B cell (primary cell): Measurements from ENCODE around the gene NANOS2. TPM values are rescaled to one million over a fixed set of nuclear protein-coding genes. Genes with fewer than 3 reads are reported as not detected.

Experiments
- ATAC-seq: fragments of 200-7000 bp; cut with Tn5 transposase; one replicate; pipeline ENCODE4 v1.10.0; 2021; ENCODE audit warnings: low read depth, mild to moderate bottlenecking, moderate number of reproducible peaks, moderate library complexity
- CTCF ChIA-PET: fragments of 350-600 bp; sonication (Branson Sonifier 250); formaldehyde crosslinking; loops from one replicate; lab custom pipeline; 2021; ENCODE audit warnings: antibody characterized with exemption, inconsistent platforms; lab: Charles Lee
- POLR2A ChIA-PET: fragments of 350-600 bp; sonication (Branson Sonifier 250); formaldehyde crosslinking; loops from one replicate; lab custom pipeline; 2021; ENCODE audit warnings: antibody characterized with exemption; lab: Charles Lee
- DNase-seq: peaks from one replicate; pipeline ENCODE4 v3.0.0; 2013
- H2AFZ ChIP-seq: 2 replicates; pipeline ENCODE4 v1.6.1; 2012; ENCODE audit warnings: mild to moderate bottlenecking, low read depth, low read length; ENCODE audit not compliant: insufficient read depth, poor library complexity, severe bottlenecking
- H3K27ac ChIP-seq, 2 donors: 1 replicate in 1 of 2; 2 replicates in 1 of 2; pipeline ENCODE4 v1.5.1; 2012 to 2013; ENCODE audit warnings: low read length in 2 of 2, mild to moderate bottlenecking in 2 of 2, moderate library complexity in 1 of 2
- H3K27me3 ChIP-seq, 4 experiments: fragments of 200-600 bp in 1 of 4; sonication (generic) in 1 of 4; replicated peaks in 1 of 4; 1 replicate in 2 of 4; 2 replicates in 2 of 4; pipeline versions ENCODE4 v1.6.1 to v1.7.0; 2013 to 2016; ENCODE audit warnings: low read length in 3 of 4, mild to moderate bottlenecking in 2 of 4, mixed read lengths in 1 of 4, moderate library complexity in 1 of 4; ENCODE audit not compliant: insufficient read depth in 4 of 4, control insufficient read depth in 3 of 4; ENCODE audit errors: control extremely low read depth in 1 of 4
- H3K36me3 ChIP-seq, 2 experiments: replicated peaks in 1 of 2; 1 replicate in 1 of 2; 2 replicates in 1 of 2; pipeline versions ENCODE4 v1.6.1 to v1.7.1; 2013; ENCODE audit warnings: low read length in 1 of 2; ENCODE audit not compliant: insufficient read depth in 2 of 2, control insufficient read depth in 1 of 2; ENCODE audit errors: control extremely low read depth in 1 of 2, extremely low read depth in 1 of 2
- H3K4me1 ChIP-seq, 2 donors: fragments of 200-600 bp in 1 of 2; sonication (generic) in 1 of 2; 1 replicate in 1 of 2; 2 replicates in 1 of 2; pipeline versions ENCODE4 v1.5.1 to v1.6.1; 2013 to 2017; ENCODE audit warnings: low read length in 2 of 2; ENCODE audit not compliant: control insufficient read depth in 2 of 2, insufficient read depth in 2 of 2
- H3K4me2 ChIP-seq: replicated peaks from 2 replicates; pipeline ENCODE3; 2012; ENCODE audit warnings: mild to moderate bottlenecking, low read depth, low read length; ENCODE audit not compliant: poor library complexity, severe bottlenecking
- H3K4me3 ChIP-seq, 5 experiments: fragments of 200-600 bp in 1 of 5; sonication (generic) in 1 of 5; 1 replicate in 3 of 5; 2 replicates in 2 of 5; pipeline versions ENCODE4 v1.5.1 to v1.7.0; 2011 to 2016; ENCODE audit warnings: low read length in 4 of 5, mild to moderate bottlenecking in 4 of 5, low read depth in 2 of 5, control low read depth in 1 of 5, moderate library complexity in 1 of 5; ENCODE audit not compliant: insufficient read depth in 1 of 5; ENCODE audit errors: control extremely low read depth in 1 of 5, extremely low read depth in 1 of 5
- H3K79me2 ChIP-seq: fragments of 200-600 bp; sonication (generic); one replicate; pipeline ENCODE4 v1.6.0; 2016; ENCODE audit warnings: low read length; ENCODE audit not compliant: control insufficient read depth, insufficient read depth
- H3K9ac ChIP-seq: fragments of 200-600 bp; sonication (generic); 2 replicates; pipeline ENCODE4 v1.6.1; 2017; ENCODE audit warnings: mild to moderate bottlenecking, low read length, moderate library complexity
- H3K9me3 ChIP-seq, 3 donors: one replicate each; pipeline versions ENCODE4 v1.6.1 to v1.7.1; 2013; ENCODE audit warnings: low read length in 2 of 3; ENCODE audit not compliant: control insufficient read depth in 2 of 3, insufficient read depth in 1 of 3; ENCODE audit errors: control extremely low read depth in 1 of 3
- H4K20me1 ChIP-seq: 2 replicates; pipeline ENCODE4 v1.6.0; 2012; ENCODE audit warnings: mild to moderate bottlenecking, low read length; ENCODE audit not compliant: insufficient read depth, control insufficient read depth, poor library complexity, severe bottlenecking
- H3K27ac Mint-ChIP-seq: one replicate; pipeline ENCODE4 v1.8.0; 2021; ENCODE audit warnings: mixed read lengths
- H3K27me3 Mint-ChIP-seq: one replicate; pipeline ENCODE4 v1.8.0; 2021; ENCODE audit warnings: mixed read lengths
- H3K4me1 Mint-ChIP-seq: one replicate; pipeline ENCODE4 v1.8.0; 2021; ENCODE audit warnings: mixed read lengths
- H3K4me3 Mint-ChIP-seq: one replicate; pipeline ENCODE4 v1.8.0; 2021; ENCODE audit warnings: mixed read lengths
- H3K9me3 Mint-ChIP-seq: one replicate; pipeline ENCODE4 v1.8.0; 2022; ENCODE audit warnings: mixed read lengths; ENCODE audit not compliant: insufficient read depth
- CTCF ChIP-seq: fragments of 200-600 bp; IDR thresholded peaks from one replicate; pipeline ENCODE4 v1.8.0; 2022; ENCODE audit warnings: antibody characterized with exemption, mild to moderate bottlenecking
- EZH2 ChIP-seq: IDR thresholded peaks from 2 replicates; pipeline ENCODE4 v1.6.1; 2012; ENCODE audit warnings: borderline replicate concordance, low read depth, mild to moderate bottlenecking, moderate library complexity, low read length; ENCODE audit not compliant: insufficient read depth, poor library complexity, severe bottlenecking
- WGBS: methylation state at CpG from one replicate; pipeline ENCODE4 v1.1.5; 2013; ENCODE audit warnings: missing lambda C conversion rate; ENCODE audit not compliant: insufficient coverage; 5-methylcytosine and 5-hydroxymethylcytosine counted together
- intact Hi-C: fragments of 100-400 bp; cut with micrococcal nuclease; formaldehyde crosslinking; loops from one replicate; pipeline ENCODE4 v1.10.0; 2022
- polyA plus RNA-seq: library from polyadenylated mRNA; depleted of rRNA; stranded (reverse); fragments of >200 nt; gene quantifications from 2 replicates; pipeline ENCODE4 v1.2.3, GENCODE V29; 2012
- total RNA-seq, 2 donors: library from RNA; stranded (reverse); fragments of 120-200 nt in 1 of 2; gene quantifications; 1 replicate in 1 of 2; 2 replicates in 1 of 2; pipeline versions ENCODE4 v1.2.3 to v1.2.4, GENCODE V29; 2013 to 2022

Gene NANOS2
- total and polyA plus RNA-seq, 2 donors (not counting 1 experiment from before 2014, with no cell fraction given), result not detected

DNA sequence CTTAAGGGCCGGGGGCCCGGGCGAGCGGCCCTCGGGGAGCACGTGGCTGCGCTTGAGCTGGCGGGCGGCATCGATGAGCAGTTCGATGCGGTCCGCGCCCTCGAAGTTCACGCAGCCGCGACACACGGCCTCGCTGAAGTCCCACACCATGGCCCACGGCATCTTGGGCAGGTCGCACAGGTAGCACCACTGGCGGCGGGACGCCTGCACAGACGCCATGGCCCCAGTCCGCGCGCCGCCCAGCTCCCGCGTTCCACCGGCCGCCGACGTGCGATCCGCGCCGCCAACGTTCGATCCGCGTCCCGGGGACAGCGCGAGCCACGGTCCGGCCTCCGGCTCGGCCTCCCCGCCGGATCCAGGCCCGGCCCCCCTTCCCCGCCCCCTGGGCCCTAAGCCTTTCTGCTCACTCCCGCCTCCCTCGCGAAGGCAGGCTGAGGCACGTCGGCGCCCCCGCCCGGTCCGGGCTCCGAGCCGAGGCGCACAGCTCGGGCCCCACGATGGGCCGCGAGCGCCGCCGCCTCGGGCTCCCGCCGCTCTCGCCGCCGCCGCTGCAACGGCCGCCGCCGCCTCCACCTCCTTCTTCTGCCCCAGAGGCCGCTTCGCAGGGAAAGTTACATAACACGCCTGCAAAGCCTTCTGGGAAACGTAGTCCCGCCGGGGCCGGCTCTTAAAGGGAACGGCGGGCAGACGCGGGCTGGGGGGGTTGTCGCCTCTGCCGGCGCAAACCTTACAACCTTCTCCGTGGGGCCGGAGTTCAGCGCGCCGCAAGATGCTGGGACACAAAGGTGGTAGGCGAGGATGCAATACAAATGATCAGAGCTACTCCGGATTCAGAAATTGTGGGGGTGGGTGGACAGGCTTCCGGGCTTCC lies 28.8 kb downstream of the NANOS2 start, which contains the start of gene IRF2BP1:
TSS of gene IRF2BP1 (minus strand) at position 586 of the 871 bp plus-strand sequence. CDS start at position 219, 367 bp downstream.
- no peaks in the 10 kb centered on the region for H3K27me3 Mint-ChIP-seq
- Histone ChIP-seq H3K36me3 (peaks cover 0 to 5% of the 10 kb centered on the region in 2 experiments), H3K79me2 (peaks cover 29% of the 10 kb centered on the region), H2AFZ (peak within 1 kb of the TSS; percentile 90), H3K27me3 (no peaks in the 10 kb centered on the region), H3K9ac (peak within 1 kb of the TSS; percentile 74), H3K27ac (peak within 1 kb of the TSS; percentile 83 to 90), H3K4me3 (peak within 1 kb of the TSS; percentile 68 to 86 (median 78)), H3K9me3 (peaks cover 0 to 2% (median 0%) of the 10 kb centered on the region in 3 donors), H3K4me2 (peak within 1 kb of the TSS; percentile 97), H3K4me1 (peaks cover 24 to 39% of the 10 kb centered on the region in 2 donors), H4K20me1 (peaks cover 39% of the 10 kb centered on the region)
- ChIA-PET POLR2A (interaction anchor here (1.0 to 2.9 kb wide), 5 partner anchors 17 to 1385 kb away, joined by 4 to 33 read pairs (median 5); partner anchors contain the start of genes MYPOP, SIX5, SYMPK and ZNF180), CTCF (interaction anchor here (0.6 to 3.4 kb wide), 9 partner anchors 16 to 836 kb away, joined by 3 to 24 read pairs (median 3); partner anchors contain the start of genes FOXA3, QPCTL and SYMPK)
- under 1% methylated on average over 106 of the region's 107 CpGs for WGBS
- peaks cover 28% of the 10 kb centered on the region for H3K4me1 Mint-ChIP-seq
- H3K9me3 Mint-ChIP-seq, result no peaks in the 10 kb centered on the region
- ATAC-seq, result peak; percentile 74
- peak within 1 kb of the TSS; percentile 94 for H3K27ac Mint-ChIP-seq
- peak within 1 kb of the TSS; percentile 95 for H3K4me3 Mint-ChIP-seq
- DNase-seq, result peak; percentile 95
- TF ChIP-seq EZH2 (no peak), CTCF (no peak)
- intact Hi-C loops, result loop anchor here (1.0 to 5.0 kb wide), 7 partner anchors 17 to 378 kb away; partner anchors contain the start of genes CCDC61, MYPOP, OPA3 and SIX5
